ENCODE results near the gene SF3B5. TPM values are rescaled to one million over a fixed set of nuclear protein-coding genes. Genes with fewer than 3 reads are reported as not detected.

The SF3B5 gene
- total and polyA plus RNA-seq, 2 of the 8 experiments (the other 6 are each of a cell fraction or from before 2014, with no cell fraction given): 195 to 588 TPM

DNA sequence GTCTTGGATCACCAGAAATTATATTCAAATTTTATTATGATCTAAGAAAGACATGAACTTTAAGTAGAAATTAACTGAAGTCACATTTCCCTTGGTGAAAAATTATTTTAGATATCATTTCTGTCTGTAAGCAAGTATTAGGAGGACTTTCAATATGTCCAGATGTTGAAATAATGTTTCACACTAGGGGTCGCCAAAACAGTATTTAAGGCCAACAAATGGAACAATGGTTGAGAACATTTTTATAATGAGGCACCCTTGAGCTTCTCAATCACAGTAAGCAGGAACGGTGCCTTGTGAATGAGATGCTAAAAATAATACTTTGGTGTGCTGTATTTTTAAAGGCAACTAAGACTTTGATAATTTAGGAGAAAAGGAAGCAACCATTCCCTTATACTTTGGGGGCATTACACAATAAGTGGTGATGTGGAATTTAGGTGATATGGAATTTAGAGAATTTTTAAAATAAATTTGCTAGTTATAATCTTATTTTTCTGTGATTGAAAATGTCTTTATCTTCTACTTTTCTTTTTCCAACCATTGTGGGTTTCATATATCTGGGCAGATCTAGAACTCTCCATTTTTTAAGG lies 9.6 kb upstream of the SF3B5 start (continued):
- TF ChIP-seq, protein P1, sequence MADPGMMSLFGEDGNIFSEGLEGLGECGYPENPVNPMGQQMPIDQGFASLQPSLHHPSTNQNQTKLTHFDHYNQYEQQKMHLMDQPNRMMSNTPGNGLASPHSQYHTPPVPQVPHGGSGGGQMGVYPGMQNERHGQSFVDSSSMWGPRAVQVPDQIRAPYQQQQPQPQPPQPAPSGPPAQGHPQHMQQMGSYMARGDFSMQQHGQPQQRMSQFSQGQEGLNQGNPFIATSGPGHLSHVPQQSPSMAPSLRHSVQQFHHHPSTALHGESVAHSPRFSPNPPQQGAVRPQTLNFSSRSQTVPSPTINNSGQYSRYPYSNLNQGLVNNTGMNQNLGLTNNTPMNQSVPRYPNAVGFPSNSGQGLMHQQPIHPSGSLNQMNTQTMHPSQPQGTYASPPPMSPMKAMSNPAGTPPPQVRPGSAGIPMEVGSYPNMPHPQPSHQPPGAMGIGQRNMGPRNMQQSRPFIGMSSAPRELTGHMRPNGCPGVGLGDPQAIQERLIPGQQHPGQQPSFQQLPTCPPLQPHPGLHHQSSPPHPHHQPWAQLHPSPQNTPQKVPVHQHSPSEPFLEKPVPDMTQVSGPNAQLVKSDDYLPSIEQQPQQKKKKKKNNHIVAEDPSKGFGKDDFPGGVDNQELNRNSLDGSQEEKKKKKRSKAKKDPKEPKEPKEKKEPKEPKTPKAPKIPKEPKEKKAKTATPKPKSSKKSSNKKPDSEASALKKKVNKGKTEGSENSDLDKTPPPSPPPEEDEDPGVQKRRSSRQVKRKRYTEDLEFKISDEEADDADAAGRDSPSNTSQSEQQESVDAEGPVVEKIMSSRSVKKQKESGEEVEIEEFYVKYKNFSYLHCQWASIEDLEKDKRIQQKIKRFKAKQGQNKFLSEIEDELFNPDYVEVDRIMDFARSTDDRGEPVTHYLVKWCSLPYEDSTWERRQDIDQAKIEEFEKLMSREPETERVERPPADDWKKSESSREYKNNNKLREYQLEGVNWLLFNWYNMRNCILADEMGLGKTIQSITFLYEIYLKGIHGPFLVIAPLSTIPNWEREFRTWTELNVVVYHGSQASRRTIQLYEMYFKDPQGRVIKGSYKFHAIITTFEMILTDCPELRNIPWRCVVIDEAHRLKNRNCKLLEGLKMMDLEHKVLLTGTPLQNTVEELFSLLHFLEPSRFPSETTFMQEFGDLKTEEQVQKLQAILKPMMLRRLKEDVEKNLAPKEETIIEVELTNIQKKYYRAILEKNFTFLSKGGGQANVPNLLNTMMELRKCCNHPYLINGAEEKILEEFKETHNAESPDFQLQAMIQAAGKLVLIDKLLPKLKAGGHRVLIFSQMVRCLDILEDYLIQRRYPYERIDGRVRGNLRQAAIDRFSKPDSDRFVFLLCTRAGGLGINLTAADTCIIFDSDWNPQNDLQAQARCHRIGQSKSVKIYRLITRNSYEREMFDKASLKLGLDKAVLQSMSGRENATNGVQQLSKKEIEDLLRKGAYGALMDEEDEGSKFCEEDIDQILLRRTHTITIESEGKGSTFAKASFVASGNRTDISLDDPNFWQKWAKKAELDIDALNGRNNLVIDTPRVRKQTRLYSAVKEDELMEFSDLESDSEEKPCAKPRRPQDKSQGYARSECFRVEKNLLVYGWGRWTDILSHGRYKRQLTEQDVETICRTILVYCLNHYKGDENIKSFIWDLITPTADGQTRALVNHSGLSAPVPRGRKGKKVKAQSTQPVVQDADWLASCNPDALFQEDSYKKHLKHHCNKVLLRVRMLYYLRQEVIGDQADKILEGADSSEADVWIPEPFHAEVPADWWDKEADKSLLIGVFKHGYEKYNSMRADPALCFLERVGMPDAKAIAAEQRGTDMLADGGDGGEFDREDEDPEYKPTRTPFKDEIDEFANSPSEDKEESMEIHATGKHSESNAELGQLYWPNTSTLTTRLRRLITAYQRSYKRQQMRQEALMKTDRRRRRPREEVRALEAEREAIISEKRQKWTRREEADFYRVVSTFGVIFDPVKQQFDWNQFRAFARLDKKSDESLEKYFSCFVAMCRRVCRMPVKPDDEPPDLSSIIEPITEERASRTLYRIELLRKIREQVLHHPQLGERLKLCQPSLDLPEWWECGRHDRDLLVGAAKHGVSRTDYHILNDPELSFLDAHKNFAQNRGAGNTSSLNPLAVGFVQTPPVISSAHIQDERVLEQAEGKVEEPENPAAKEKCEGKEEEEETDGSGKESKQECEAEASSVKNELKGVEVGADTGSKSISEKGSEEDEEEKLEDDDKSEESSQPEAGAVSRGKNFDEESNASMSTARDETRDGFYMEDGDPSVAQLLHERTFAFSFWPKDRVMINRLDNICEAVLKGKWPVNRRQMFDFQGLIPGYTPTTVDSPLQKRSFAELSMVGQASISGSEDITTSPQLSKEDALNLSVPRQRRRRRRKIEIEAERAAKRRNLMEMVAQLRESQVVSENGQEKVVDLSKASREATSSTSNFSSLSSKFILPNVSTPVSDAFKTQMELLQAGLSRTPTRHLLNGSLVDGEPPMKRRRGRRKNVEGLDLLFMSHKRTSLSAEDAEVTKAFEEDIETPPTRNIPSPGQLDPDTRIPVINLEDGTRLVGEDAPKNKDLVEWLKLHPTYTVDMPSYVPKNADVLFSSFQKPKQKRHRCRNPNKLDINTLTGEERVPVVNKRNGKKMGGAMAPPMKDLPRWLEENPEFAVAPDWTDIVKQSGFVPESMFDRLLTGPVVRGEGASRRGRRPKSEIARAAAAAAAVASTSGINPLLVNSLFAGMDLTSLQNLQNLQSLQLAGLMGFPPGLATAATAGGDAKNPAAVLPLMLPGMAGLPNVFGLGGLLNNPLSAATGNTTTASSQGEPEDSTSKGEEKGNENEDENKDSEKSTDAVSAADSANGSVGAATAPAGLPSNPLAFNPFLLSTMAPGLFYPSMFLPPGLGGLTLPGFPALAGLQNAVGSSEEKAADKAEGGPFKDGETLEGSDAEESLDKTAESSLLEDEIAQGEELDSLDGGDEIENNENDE (IDR thresholded peaks at IDR 0.05; ENCODE audit: insufficient replicate concordance, low read length): peak; percentile 47
- TF ChIP-seq RAD21 (IDR thresholded peaks at IDR 0.05 in 1 of 2, conservative IDR thresholded peaks at IDR 0.05 in 1 of 2; ENCODE audit: low read depth in 2 of 2, low read length in 2 of 2): peak; percentile 87 to 89
- TF ChIP-seq POLR2AphosphoS5 (IDR thresholded peaks at IDR 0.05; ENCODE audit: low read depth, low read length): no peak
